Loucy (cell line): ENCODE results near the gene PAF1.

Source experiments
- H2AFZ ChIP-seq: fragments of 200-600 bp; sonication (generic); 2 replicates; pipeline ENCODE4 v1.6.0; 2016; ENCODE audit warnings: antibody characterized with exemption, mild to moderate bottlenecking, low read length, moderate library complexity
- H3F3A ChIP-seq: fragments of 200-600 bp; 2 replicates; pipeline ENCODE4 v1.6.0; 2016; ENCODE audit warnings: antibody characterized with exemption, low read depth, mild to moderate bottlenecking
- H3K27me3 ChIP-seq: fragments of 200-600 bp; sonication (generic); 2 replicates; pipeline ENCODE4 v1.6.1; 2014; ENCODE audit warnings: low read length, mild to moderate bottlenecking; ENCODE audit not compliant: insufficient read depth, poor library complexity, severe bottlenecking
- H3K36me3 ChIP-seq: fragments of 200-600 bp; sonication (generic); 2 replicates; pipeline ENCODE4 v1.6.1; 2016; ENCODE audit warnings: low read length; ENCODE audit not compliant: insufficient read depth
- H3K4me1 ChIP-seq: fragments of 200-600 bp; sonication (generic); 2 replicates; pipeline ENCODE4 v1.5.1; 2014; ENCODE audit warnings: low read length, mild to moderate bottlenecking; ENCODE audit not compliant: insufficient read depth, poor library complexity, severe bottlenecking
- H3K4me2 ChIP-seq: fragments of 200-600 bp; sonication (generic); 2 replicates; pipeline ENCODE4 v1.6.0; 2014; ENCODE audit warnings: antibody characterized with exemption, low read length, low read depth, mild to moderate bottlenecking; ENCODE audit not compliant: poor library complexity, severe bottlenecking
- H3K4me3 ChIP-seq: fragments of 200-600 bp; sonication (generic); 2 replicates; pipeline ENCODE4 v1.5.1; 2014; ENCODE audit warnings: low read length, mild to moderate bottlenecking, mixed read lengths; ENCODE audit not compliant: poor library complexity, severe bottlenecking
- H3K79me2 ChIP-seq: fragments of 200-600 bp; sonication (generic); 2 replicates; pipeline ENCODE4 v1.6.1; 2014; ENCODE audit warnings: low read length; ENCODE audit not compliant: insufficient read depth
- H3K9ac ChIP-seq: fragments of 200-600 bp; sonication (generic); 2 replicates; pipeline ENCODE4 v1.6.0; 2014; ENCODE audit warnings: mild to moderate bottlenecking, low read depth, low read length, moderate library complexity; ENCODE audit not compliant: poor library complexity, severe bottlenecking
- H3K9me2 ChIP-seq: fragments of 200-600 bp; sonication (generic); replicated peaks from 2 replicates; pipeline ENCODE4 v1.6.1; 2016; ENCODE audit warnings: low read depth, low read length, mixed read lengths
- H3K9me3 ChIP-seq: fragments of 200-600 bp; sonication (generic); 2 replicates; pipeline ENCODE4 v1.6.1; 2014; ENCODE audit warnings: mild to moderate bottlenecking, antibody characterized with exemption, low read length, low read depth; ENCODE audit not compliant: insufficient read depth
- H4K20me1 ChIP-seq: fragments of 200-600 bp; sonication (generic); 2 replicates; pipeline ENCODE4 v1.6.0; 2014; ENCODE audit warnings: antibody characterized with exemption, low read length, mild to moderate bottlenecking; ENCODE audit not compliant: insufficient read depth, poor library complexity, severe bottlenecking
- EZH2phosphoT487 ChIP-seq: fragments of 200-600 bp; IDR thresholded peaks from 2 replicates; pipeline ENCODE4 v1.6.1; 2018; ENCODE audit warnings: antibody characterized with exemption, mild to moderate bottlenecking, moderate library complexity, borderline replicate concordance
- TF ChIP-seq, protein P1 (sequence below): fragments of 200-600 bp; sonication (generic); conservative IDR thresholded peaks from 2 replicates; pipeline ENCODE4 v1.5.1; 2014; ENCODE audit warnings: mild to moderate bottlenecking, antibody characterized with exemption, low read length

PAF1 gene

GRCh38 chr19:39420769-39421168 lies 29.9 kb upstream of the PAF1 start:
- H3K9ac ChIP-seq = no peak overlapping the region
- no peaks in the 10 kb centered on the region for H3F3A ChIP-seq
- TF ChIP-seq, protein P1, sequence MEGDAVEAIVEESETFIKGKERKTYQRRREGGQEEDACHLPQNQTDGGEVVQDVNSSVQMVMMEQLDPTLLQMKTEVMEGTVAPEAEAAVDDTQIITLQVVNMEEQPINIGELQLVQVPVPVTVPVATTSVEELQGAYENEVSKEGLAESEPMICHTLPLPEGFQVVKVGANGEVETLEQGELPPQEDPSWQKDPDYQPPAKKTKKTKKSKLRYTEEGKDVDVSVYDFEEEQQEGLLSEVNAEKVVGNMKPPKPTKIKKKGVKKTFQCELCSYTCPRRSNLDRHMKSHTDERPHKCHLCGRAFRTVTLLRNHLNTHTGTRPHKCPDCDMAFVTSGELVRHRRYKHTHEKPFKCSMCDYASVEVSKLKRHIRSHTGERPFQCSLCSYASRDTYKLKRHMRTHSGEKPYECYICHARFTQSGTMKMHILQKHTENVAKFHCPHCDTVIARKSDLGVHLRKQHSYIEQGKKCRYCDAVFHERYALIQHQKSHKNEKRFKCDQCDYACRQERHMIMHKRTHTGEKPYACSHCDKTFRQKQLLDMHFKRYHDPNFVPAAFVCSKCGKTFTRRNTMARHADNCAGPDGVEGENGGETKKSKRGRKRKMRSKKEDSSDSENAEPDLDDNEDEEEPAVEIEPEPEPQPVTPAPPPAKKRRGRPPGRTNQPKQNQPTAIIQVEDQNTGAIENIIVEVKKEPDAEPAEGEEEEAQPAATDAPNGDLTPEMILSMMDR = no peak
- TF ChIP-seq EZH2phosphoT487 = no peak
- peaks cover 8% of the 10 kb centered on the region for H4K20me1 ChIP-seq
- H3K27me3 ChIP-seq = no peaks in the 10 kb centered on the region
- no peaks in the 10 kb centered on the region for H3K9me3 ChIP-seq
- H3K36me3 ChIP-seq = peaks cover 19% of the 10 kb centered on the region; the same call in 1 of the 2 replicates
- H3K4me3 ChIP-seq = no peak overlapping the region
- H3K4me2 ChIP-seq = no peak overlapping the region
- peaks cover 5% of the 10 kb centered on the region for H3K4me1 ChIP-seq
- H3K9me2 ChIP-seq = no peaks in the 10 kb centered on the region
- H2AFZ ChIP-seq = no peak overlapping the region
- peaks cover 14% of the 10 kb centered on the region; the same call in 1 of the 2 replicates for H3K79me2 ChIP-seq

DNA sequence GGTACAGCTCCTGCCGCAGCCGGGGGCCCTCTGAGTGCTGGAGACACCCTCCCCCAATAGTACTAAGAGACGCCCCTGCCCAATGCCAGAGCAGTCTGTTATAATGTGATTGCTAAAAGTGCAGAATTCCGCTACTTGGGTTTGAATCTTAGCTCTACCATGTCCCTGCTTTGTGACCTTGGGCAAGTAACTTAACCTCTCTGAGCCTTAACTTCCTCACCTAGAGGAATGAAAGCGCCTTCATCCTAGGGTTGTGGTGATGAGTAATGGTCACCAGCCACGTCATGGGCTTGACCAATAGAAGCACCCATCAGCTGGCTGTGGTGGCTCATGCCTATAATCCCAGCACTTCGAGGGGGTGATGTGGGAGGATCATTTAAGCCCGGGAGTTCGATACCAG lies 28.1 kb upstream of the PAF1 start:
- H3K36me3 ChIP-seq = peaks cover 14% of the 10 kb centered on the region; the same call in 1 of the 2 replicates
- H3K4me3 ChIP-seq = no peak overlapping the region
- no peak overlapping the region for H3K4me2 ChIP-seq
- H3K4me1 ChIP-seq = peaks cover 16% of the 10 kb centered on the region
- H3K9me2 ChIP-seq = no peaks in the 10 kb centered on the region
- H4K20me1 ChIP-seq = peaks cover 24% of the 10 kb centered on the region
- H3K27me3 ChIP-seq = no peaks in the 10 kb centered on the region
- H3K79me2 ChIP-seq = peaks cover 32% of the 10 kb centered on the region
- no peak overlapping the region for H3K9ac ChIP-seq
- no peak overlapping the region for H2AFZ ChIP-seq
- TF ChIP-seq, protein P1 = no peak
- no peak for TF ChIP-seq EZH2phosphoT487
- H3F3A ChIP-seq = no peaks in the 10 kb centered on the region
- no peaks in the 10 kb centered on the region for H3K9me3 ChIP-seq

- Histone ChIP-seq H3K4me3 (no peak overlapping the region), H3K36me3 (peaks cover 10% of the 10 kb centered on the region; the same call in 1 of the 2 replicates), H3K79me2 (peaks cover 44% of the 10 kb centered on the region), H3K9me3 (no peaks in the 10 kb centered on the region), H3K9ac (no peak overlapping the region), H3F3A (no peaks in the 10 kb centered on the region), H2AFZ (no peak overlapping the region), H3K27me3 (peaks cover 5% of the 10 kb centered on the region), H3K9me2 (no peaks in the 10 kb centered on the region), H4K20me1 (peaks cover 28% of the 10 kb centered on the region), H3K4me1 (peaks cover 18% of the 10 kb centered on the region), H3K4me2 (no peak overlapping the region)
- TF ChIP-seq, protein P1 = no peak
- TF ChIP-seq EZH2phosphoT487 = no peak
These were observed 26.7 kb upstream of the PAF1 start for GRCh38 chr19:39417463-39418181.
